Measurements from ENCODE around the gene TPP1.

Gene TPP1

DNA sequence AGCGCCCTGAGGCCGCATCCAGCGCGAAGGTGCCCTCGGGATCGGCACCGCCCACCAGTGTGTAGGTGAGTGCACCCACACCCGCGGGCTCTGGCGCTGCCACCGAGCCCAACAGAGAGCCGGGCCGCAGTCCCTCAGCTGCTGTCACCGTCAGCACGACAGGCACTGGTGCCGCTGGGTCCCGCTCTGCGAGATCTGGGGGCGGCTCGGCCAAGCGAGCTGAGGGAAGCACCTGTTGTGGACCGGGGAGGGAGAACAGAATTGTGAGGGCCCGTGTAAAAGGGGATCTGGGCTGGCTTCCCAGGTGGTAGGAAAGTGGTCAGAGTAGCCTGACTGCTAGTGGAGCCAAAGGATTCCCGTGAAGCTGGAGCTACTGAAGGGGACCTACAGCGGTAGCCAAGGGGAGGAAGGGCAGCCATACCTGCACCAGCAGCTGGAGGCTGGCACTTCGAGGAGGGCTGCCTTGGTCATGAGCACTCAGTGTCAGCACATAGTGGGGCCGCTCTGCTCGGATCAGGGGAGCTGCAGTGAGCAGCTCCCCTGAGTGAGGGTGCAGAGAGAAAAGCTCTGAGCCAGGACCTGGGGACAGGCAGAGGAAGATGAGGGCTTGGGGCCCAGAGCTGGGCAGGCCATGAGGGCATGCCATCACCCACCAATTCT, 11.5 kb upstream of the TPP1 start:
- ChIA-PET CTCF (interaction anchor here (1.0 kb wide), 1 partner anchor 251 kb away, joined by 3 read pairs; no protein-coding TSS in a partner anchor), POLR2A (ENCODE audit: low non-redundant PET) (no interaction called here)
- H3K27ac ChIP-seq: no peak overlapping the region
- DNase-seq (ENCODE audit: low spot score): no peak
- TF ChIP-seq, protein P1, sequence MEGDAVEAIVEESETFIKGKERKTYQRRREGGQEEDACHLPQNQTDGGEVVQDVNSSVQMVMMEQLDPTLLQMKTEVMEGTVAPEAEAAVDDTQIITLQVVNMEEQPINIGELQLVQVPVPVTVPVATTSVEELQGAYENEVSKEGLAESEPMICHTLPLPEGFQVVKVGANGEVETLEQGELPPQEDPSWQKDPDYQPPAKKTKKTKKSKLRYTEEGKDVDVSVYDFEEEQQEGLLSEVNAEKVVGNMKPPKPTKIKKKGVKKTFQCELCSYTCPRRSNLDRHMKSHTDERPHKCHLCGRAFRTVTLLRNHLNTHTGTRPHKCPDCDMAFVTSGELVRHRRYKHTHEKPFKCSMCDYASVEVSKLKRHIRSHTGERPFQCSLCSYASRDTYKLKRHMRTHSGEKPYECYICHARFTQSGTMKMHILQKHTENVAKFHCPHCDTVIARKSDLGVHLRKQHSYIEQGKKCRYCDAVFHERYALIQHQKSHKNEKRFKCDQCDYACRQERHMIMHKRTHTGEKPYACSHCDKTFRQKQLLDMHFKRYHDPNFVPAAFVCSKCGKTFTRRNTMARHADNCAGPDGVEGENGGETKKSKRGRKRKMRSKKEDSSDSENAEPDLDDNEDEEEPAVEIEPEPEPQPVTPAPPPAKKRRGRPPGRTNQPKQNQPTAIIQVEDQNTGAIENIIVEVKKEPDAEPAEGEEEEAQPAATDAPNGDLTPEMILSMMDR (conservative IDR thresholded peaks at IDR 0.05; ENCODE audit: low read depth): no peak

DNA sequence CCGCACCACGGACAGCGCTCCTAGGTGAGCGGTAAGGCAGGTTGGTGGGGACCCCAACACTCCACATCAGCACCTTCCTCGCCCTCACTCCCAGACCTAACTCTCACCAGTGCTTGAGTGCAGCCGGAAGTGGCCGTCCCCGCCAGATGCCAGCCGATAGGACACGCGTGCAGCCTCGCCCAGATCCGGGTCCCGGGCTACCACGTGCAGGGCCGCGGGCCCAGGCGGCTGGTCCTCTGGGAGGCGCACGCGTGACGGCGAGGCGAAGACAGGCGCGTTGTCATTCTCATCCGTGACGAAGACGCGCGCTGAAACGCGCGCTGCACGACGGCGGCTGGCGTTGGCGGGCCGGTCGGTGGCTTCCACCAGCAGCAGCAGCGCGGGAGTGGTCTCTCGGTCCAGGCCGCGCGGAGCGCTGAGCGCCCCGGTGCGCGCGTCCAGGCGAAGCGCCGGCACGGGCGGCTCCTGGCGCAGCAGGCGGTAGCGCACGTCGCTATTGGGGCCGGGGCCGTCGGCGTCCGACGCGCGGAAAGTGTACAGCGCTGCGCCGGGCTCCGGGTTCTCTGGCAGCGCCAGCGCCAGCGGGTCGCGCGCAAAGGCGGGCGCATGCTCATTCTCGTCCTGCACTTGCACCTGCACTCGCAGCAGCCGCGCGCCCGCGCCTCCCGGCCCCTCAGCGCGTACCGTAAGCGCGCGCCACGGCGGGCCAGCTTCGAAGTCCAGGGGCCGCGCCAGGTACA, 10.8 kb upstream of the TPP1 start:
- DNase-seq (ENCODE audit: low spot score): no peak
- POLR2A ChIA-PET (ENCODE audit: low non-redundant PET): no interaction called here

DNA sequence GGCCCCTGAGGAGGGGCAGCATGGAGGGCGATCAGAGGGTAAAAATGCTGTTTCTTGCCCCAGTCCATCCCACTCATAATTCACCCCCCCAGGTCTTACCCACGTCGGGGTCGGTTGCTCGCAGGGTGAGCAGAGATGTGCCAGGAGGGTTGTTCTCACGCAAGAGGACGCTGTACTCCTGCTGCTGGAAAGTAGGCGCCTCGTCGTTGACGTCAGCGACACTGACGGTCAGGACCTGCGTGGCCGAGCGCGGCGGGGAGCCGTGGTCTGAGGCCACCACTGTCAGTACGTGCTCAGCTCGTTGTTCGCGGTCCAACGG, 10.3 kb upstream of the TPP1 start:
- CTCF ChIA-PET: no interaction called here
- H3K27ac ChIP-seq: no peak overlapping the region
- no peak for DNase-seq (ENCODE audit: low spot score)
- TF ChIP-seq, protein P1 (conservative IDR thresholded peaks at IDR 0.05; ENCODE audit: low read depth): no peak
- POLR2A ChIA-PET (ENCODE audit: low non-redundant PET): no interaction called here

More for the DNA sequence above, 10.8 kb upstream of the TPP1 start:
- no peak overlapping the region for H3K27ac ChIP-seq
- TF ChIP-seq, protein P1 (conservative IDR thresholded peaks at IDR 0.05; ENCODE audit: low read depth): no peak
- CTCF ChIA-PET: no interaction called here

DNA sequence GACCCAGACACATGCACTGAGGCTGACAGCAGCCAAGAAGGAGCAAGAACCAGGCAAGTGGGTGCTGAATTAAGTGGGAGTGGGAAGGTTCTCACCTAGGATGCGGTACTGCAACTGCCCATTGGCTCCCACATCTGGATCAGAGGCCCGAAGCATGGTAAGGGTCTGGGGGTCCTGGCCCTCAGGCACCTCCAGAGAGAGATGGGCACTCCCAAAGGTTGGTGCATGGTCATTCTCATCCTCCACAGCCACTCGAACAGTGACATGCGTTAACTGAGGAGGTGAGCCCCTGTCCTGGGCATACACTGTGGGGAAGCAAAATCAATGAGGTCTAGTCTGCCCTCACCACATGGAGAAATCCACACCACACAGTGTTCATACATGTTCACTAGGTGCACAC, 9.3 kb upstream of the TPP1 start:
- TF ChIP-seq, protein P1 (conservative IDR thresholded peaks at IDR 0.05; ENCODE audit: low read depth): no peak

DNA sequence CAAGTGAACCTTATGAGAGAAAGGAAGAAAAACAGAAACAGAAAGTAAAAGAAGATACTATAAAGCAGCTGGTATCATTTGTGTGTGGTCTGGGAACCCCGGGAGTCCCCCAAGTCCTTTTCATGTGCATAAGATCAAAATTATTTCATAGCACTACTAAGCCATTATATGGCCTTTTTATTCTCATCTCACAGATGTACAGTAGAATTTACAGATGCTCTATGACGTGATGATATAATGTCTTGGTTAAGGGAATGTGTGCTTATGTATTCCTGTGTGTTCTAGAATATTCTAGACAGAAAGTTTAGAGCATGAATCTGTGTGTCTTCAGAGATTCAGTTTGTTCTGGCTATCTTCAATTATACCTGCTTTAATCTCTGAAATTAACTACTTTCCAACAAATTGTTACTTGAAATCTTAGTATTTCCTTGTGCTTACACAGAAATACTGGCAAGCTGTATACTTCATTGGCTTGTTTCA, 8.6 kb upstream of the TPP1 start:
- CTCF ChIA-PET: no interaction called here
- TF ChIP-seq, protein P1 (conservative IDR thresholded peaks at IDR 0.05; ENCODE audit: low read depth): no peak
- no peak overlapping the region for H3K27ac ChIP-seq
- POLR2A ChIA-PET (ENCODE audit: low non-redundant PET): interaction anchor here (0.6 kb wide), 1 partner anchor 8 kb away, joined by 4 read pairs; the partner anchor contains the start of gene TPP1
- no peak for DNase-seq (ENCODE audit: low spot score)

More for the DNA sequence above, 9.3 kb upstream of the TPP1 start:
- DNase-seq (ENCODE audit: low spot score): no peak
- POLR2A ChIA-PET (ENCODE audit: low non-redundant PET): no interaction called here
- H3K27ac ChIP-seq: no peak overlapping the region
- CTCF ChIA-PET: no interaction called here

DNA sequence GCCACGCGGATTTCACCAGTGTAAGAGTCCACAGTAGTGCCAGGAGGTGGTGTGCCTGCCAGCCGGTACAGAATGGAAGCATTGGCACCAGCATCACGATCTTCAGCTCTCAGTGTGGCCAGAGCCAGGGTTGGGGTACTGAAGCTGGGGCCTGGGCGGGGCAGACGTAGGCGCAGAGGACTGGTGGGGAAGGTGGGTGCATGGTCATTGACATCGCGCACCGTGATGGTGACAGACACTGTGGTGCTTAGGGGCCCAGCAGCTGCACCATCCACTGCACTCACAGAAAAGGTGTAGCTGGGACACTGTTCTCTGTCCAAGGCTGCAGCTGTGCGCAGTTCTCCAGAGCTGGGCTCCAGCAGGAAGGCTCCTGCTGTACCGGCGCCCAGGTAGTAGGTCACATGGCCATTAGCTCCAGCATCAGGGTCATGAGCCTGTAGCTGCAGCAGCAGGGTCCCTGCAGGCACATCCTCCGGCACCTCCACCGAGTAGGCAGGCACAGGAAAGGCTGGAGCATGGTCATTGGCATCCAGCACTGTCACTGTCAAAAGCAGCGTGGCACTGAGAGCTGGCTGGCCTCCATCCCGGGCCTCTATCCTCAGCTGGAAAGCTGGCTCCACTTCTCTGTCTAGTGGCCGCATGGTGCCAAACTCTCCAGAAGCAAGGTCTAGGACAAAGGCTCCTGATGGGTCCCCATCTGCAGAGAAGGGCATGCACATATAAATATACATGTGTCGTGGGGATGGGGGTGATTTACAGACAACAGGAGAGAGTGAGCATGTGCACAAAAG, 7.9 kb upstream of the TPP1 start:
- ChIA-PET POLR2A (ENCODE audit: low non-redundant PET) (interaction anchor here (0.6 kb wide), 1 partner anchor 8 kb away, joined by 4 read pairs; the partner anchor contains the start of gene TPP1), CTCF (no interaction called here)
- DNase-seq (ENCODE audit: low spot score): no peak
- TF ChIP-seq, protein P1 (conservative IDR thresholded peaks at IDR 0.05; ENCODE audit: low read depth): no peak
- H3K27ac ChIP-seq: no peak overlapping the region

Data from RWPE1 (cell line).